Muscle layer of duodenum (tissue), 2 donors: Measurements from ENCODE around the gene UTP11.
"Not testable (repeated sequence)": the region's sequence is repeated elsewhere in the genome, so short reads cannot be mapped to it uniquely, and the experiment has no call there.

Experiments
- H3K27ac ChIP-seq: one replicate; pipeline ENCODE4 v1.7.0; 2013; ENCODE audit warnings: mild to moderate bottlenecking, low read length
- H3K27me3 ChIP-seq: one replicate; pipeline ENCODE4 v1.7.0; 2013; ENCODE audit warnings: low read depth, mild to moderate bottlenecking, control low read depth, low read length
- H3K36me3 ChIP-seq, 2 donors: one replicate each; pipeline ENCODE4 v1.7.0; 2013; ENCODE audit warnings: low read length in 2 of 2, control low read depth in 1 of 2, mild to moderate bottlenecking in 1 of 2; ENCODE audit not compliant: insufficient read depth in 2 of 2, control insufficient read depth in 1 of 2
- H3K4me1 ChIP-seq, 2 donors: one replicate each; pipeline ENCODE4 v1.7.0; 2013; ENCODE audit warnings: low read length in 2 of 2, mild to moderate bottlenecking in 2 of 2, control low read depth in 1 of 2, moderate library complexity in 1 of 2; ENCODE audit not compliant: insufficient read depth in 2 of 2, control insufficient read depth in 1 of 2
- H3K4me3 ChIP-seq, 2 donors: one replicate each; pipeline ENCODE4 v1.7.0; 2013; ENCODE audit warnings: low read length in 2 of 2, low read depth in 1 of 2, mild to moderate bottlenecking in 1 of 2
- H3K9me3 ChIP-seq, 2 donors: one replicate each; pipeline ENCODE4 v1.7.0; 2013; ENCODE audit warnings: low read length in 2 of 2, control low read depth in 1 of 2, mild to moderate bottlenecking in 1 of 2; ENCODE audit not compliant: control insufficient read depth in 1 of 2
- donor health status: healthy.

Gene UTP11

GRCh38 chr1:38030596-38031512, 18.3 kb downstream of the UTP11 start:
- Histone ChIP-seq H3K27me3 (no peaks in the 10 kb centered on the region), H3K9me3 (no peaks in the 10 kb centered on the region), H3K4me3 (no peak overlapping the region), H3K27ac (no peak overlapping the region), H3K4me1 (peaks cover 16 to 25% of the 10 kb centered on the region in 2 donors), H3K36me3 (peaks cover 3 to 14% of the 10 kb centered on the region in 2 donors)

GRCh38 chr1:38031513-38031866, 19.0 kb downstream of the UTP11 start:
- Histone ChIP-seq H3K4me1 (peaks cover 16 to 25% of the 10 kb centered on the region in 2 donors), H3K9me3 (no peaks in the 10 kb centered on the region), H3K27me3 (no peaks in the 10 kb centered on the region), H3K36me3 (peaks cover 0 to 8% of the 10 kb centered on the region in 2 donors), H3K27ac (no peak overlapping the region), H3K4me3 (no peak overlapping the region)

- H3K27me3 ChIP-seq, H3K36me3 ChIP-seq, H3K27ac ChIP-seq, H3K9me3 ChIP-seq, H3K4me3 ChIP-seq: not testable (repeated sequence)
- peaks cover 16 to 25% of the 10 kb centered on the region in 2 donors for H3K4me1 ChIP-seq
Measured at GRCh38 chr1:38032992-38033391, 20.5 kb downstream of the UTP11 start.

- Histone ChIP-seq H3K4me3 (no peak overlapping the region), H3K4me1 (peaks cover 7 to 10% of the 10 kb centered on the region in 2 donors), H3K9me3 (no peaks in the 10 kb centered on the region), H3K36me3 (no peaks in the 10 kb centered on the region), H3K27me3 (peaks cover 6% of the 10 kb centered on the region), H3K27ac (no peak overlapping the region)
Measured at GRCh38 chr1:38034871-38035270, 22.3 kb downstream of the UTP11 start.

- no peaks in the 10 kb centered on the region for H3K9me3 ChIP-seq
- no peak overlapping the region for H3K4me3 ChIP-seq
- H3K27ac ChIP-seq, result no peak overlapping the region
- no peaks in the 10 kb centered on the region for H3K36me3 ChIP-seq
- H3K4me1 ChIP-seq, result no peaks in the 10 kb centered on the region
- peaks cover 25% of the 10 kb centered on the region for H3K27me3 ChIP-seq
Measured at GRCh38 chr1:38037221-38037939, 24.8 kb downstream of the UTP11 start.

GRCh38 chr1:38038861-38039260, 26.3 kb downstream of the UTP11 start:
- H3K4me1 ChIP-seq, result no peaks in the 10 kb centered on the region
- no peak overlapping the region for H3K4me3 ChIP-seq
- no peaks in the 10 kb centered on the region for H3K36me3 ChIP-seq
- H3K9me3 ChIP-seq, result no peaks in the 10 kb centered on the region
- H3K27ac ChIP-seq, result no peak overlapping the region
- H3K27me3 ChIP-seq, result peaks cover 38% of the 10 kb centered on the region

- Histone ChIP-seq H3K27ac (no peak overlapping the region), H3K27me3 (peaks cover 45% of the 10 kb centered on the region), H3K9me3 (no peaks in the 10 kb centered on the region), H3K4me3 (no peak overlapping the region), H3K4me1 (peaks cover 0 to 5% of the 10 kb centered on the region in 2 donors), H3K36me3 (no peaks in the 10 kb centered on the region)
Measured at GRCh38 chr1:38039331-38040088, 27.0 kb downstream of the UTP11 start.

- no peak overlapping the region for H3K27ac ChIP-seq
- H3K27me3 ChIP-seq, result peaks cover 55% of the 10 kb centered on the region
- H3K36me3 ChIP-seq, result no peaks in the 10 kb centered on the region
- no peak overlapping the region for H3K4me3 ChIP-seq
- peaks cover 0 to 18% of the 10 kb centered on the region in 2 donors for H3K4me1 ChIP-seq
- H3K9me3 ChIP-seq, result no peaks in the 10 kb centered on the region
Measured at GRCh38 chr1:38041936-38042834, 29.7 kb downstream of the UTP11 start.

- no peaks in the 10 kb centered on the region for H3K36me3 ChIP-seq
- H3K27ac ChIP-seq, result no peak overlapping the region
- H3K9me3 ChIP-seq, result no peaks in the 10 kb centered on the region
- no peak overlapping the region for H3K4me3 ChIP-seq
- peaks cover 4 to 28% of the 10 kb centered on the region in 2 donors for H3K4me1 ChIP-seq
- peaks cover 64% of the 10 kb centered on the region for H3K27me3 ChIP-seq
Measured at GRCh38 chr1:38043036-38043747, 30.7 kb downstream of the UTP11 start.
